Mammary epithelial cell (primary cell): ENCODE results near the gene PTPRR.

Source experiments
- EZH2 ChIP-seq: IDR thresholded peaks from 2 replicates; pipeline ENCODE4 v1.6.1; 2012; ENCODE audit warnings: low read length, inconsistent platforms, borderline replicate concordance
- TF ChIP-seq, protein P1 (sequence below), 2 donors: IDR thresholded peaks in 1 of 2; conservative IDR thresholded peaks in 1 of 2; 2 replicates each; pipeline ENCODE4 v1.5.1; 2011 to 2012; ENCODE audit warnings: inconsistent platforms in 2 of 2, low read length in 2 of 2, mild to moderate bottlenecking in 2 of 2, control low read depth in 1 of 2, low read depth in 1 of 2; ENCODE audit not compliant: insufficient read depth in 1 of 2; ENCODE audit errors: extremely low read depth in 1 of 2

DNA sequence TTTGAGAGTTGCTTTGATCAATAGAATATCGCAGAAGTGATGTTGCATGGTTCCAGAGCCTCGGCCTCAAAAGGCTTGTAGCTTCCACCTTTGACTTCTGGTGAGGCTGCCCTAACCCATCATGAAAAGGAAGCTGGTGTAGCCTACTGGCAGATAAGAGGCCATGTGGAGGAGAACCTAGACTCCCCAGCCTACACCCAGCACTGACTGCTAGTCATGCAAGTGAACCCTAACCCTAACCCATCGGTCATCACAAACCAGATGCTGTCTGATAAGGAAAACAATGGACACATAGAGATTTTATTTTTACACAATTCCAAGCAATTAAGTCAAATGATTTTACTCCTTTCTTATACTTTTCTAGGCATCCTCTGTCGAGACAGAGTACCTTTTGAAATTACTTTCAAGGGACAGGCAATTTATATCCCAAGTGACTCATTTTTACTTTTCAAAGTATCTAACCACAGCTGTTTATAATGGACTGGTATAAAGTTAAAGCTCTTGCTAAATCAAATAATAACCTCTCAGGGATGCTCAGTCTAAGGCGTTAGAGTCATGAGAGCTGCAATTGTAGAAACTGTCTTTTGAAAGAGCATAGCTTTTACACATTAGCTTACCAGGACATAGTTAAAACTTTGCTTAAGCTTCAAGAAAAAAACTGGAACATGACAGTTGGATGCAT lies 300.9 kb downstream of the PTPRR start:
- TF ChIP-seq, protein P1, sequence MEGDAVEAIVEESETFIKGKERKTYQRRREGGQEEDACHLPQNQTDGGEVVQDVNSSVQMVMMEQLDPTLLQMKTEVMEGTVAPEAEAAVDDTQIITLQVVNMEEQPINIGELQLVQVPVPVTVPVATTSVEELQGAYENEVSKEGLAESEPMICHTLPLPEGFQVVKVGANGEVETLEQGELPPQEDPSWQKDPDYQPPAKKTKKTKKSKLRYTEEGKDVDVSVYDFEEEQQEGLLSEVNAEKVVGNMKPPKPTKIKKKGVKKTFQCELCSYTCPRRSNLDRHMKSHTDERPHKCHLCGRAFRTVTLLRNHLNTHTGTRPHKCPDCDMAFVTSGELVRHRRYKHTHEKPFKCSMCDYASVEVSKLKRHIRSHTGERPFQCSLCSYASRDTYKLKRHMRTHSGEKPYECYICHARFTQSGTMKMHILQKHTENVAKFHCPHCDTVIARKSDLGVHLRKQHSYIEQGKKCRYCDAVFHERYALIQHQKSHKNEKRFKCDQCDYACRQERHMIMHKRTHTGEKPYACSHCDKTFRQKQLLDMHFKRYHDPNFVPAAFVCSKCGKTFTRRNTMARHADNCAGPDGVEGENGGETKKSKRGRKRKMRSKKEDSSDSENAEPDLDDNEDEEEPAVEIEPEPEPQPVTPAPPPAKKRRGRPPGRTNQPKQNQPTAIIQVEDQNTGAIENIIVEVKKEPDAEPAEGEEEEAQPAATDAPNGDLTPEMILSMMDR (conservative IDR thresholded peaks at IDR 0.05 in 1 of 2, IDR thresholded peaks at IDR 0.05 in 1 of 2; ENCODE audit: extremely low read depth in 1 of 2, insufficient read depth in 1 of 2, low read depth in 1 of 2, low read length in 2 of 2), result no peak
- no peak for TF ChIP-seq EZH2
